Body of pancreas (tissue), 4 donors: ENCODE data around the gene ATG4A.

Experiments used
- POLR2A ChIP-seq, 3 donors: fragments of 450-650 bp; IDR thresholded peaks; one replicate each; pipeline ENCODE4 v1.6.1; 2016; ENCODE audit warnings: antibody characterized with exemption in 3 of 3, mild to moderate bottlenecking in 2 of 3
- TF ChIP-seq, protein P1 (sequence below), 7 experiments: fragments of 450-650 bp in 4 of 7; fragments of 200-600 bp in 3 of 7; sonication (generic) in 3 of 7; IDR thresholded peaks; one replicate each; pipeline ENCODE4 v1.5.1; 2016 to 2019; ENCODE audit warnings: antibody characterized with exemption in 7 of 7

DNA sequence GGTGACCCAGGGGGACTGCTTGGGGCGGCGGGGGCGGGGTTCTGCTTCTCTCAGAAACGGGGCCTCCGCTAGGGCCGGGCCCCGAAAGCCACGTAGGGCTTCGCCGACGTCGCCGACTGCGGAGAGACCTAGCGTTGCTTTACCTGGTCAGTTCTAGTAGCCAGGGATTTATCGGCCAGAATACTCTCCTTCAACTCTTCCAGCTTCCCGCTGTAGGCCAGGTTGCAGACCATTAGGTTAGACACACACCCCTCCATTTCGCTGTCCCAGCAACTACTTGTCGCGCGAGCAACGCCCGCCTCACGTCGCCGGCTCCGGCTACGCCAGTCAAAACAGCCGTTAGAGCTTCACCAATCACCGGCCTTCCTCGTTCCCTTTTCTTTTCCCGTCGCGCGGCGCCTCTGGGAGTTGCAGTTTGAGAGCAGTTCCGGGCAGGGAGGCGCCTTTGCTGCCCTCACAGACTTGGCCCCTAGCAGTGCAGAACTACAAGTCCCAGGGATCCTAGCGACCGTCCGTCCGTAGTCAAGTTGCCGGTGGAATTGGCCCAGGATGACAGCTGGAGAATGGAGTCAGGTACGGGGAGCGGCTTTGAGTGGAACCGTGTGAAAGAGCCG lies at the start of gene ATG4A, which contains the start of gene PSMD10:
- TF ChIP-seq POLR2A (IDR thresholded peaks at IDR 0.05): peak; percentile 28 to 82 (median 80)
- TF ChIP-seq, protein P1, sequence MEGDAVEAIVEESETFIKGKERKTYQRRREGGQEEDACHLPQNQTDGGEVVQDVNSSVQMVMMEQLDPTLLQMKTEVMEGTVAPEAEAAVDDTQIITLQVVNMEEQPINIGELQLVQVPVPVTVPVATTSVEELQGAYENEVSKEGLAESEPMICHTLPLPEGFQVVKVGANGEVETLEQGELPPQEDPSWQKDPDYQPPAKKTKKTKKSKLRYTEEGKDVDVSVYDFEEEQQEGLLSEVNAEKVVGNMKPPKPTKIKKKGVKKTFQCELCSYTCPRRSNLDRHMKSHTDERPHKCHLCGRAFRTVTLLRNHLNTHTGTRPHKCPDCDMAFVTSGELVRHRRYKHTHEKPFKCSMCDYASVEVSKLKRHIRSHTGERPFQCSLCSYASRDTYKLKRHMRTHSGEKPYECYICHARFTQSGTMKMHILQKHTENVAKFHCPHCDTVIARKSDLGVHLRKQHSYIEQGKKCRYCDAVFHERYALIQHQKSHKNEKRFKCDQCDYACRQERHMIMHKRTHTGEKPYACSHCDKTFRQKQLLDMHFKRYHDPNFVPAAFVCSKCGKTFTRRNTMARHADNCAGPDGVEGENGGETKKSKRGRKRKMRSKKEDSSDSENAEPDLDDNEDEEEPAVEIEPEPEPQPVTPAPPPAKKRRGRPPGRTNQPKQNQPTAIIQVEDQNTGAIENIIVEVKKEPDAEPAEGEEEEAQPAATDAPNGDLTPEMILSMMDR (IDR thresholded peaks at IDR 0.05): peak in 2 of 7 experiments; percentile 11 to 25
